Muscle of arm (tissue), 12 donors: ENCODE data around the gene KIAA0825. TPM values are rescaled to one million over a fixed set of nuclear protein-coding genes. Genes with fewer than 3 reads are reported as not detected.
"Not testable (repeated sequence)": the region's sequence is repeated elsewhere in the genome, so short reads cannot be mapped to it uniquely, and the experiment has no call there.

Source experiments
- DNase-seq: peaks from one replicate; pipeline ENCODE4 v3.0.0-alpha.2; 2013
- polyA plus RNA-seq, 12 donors: library from polyadenylated mRNA; unstranded; fragments of 120-200 nt; gene quantifications; one replicate each; pipeline ENCODE4 v1.2.1, GENCODE V29; 2013; ENCODE audit not compliant: insufficient read length in 12 of 12

Gene KIAA0825
- polyA plus RNA-seq, 12 donors: 2.2 to 3.6 (median 3.1) TPM; not detected in 2

DNA sequence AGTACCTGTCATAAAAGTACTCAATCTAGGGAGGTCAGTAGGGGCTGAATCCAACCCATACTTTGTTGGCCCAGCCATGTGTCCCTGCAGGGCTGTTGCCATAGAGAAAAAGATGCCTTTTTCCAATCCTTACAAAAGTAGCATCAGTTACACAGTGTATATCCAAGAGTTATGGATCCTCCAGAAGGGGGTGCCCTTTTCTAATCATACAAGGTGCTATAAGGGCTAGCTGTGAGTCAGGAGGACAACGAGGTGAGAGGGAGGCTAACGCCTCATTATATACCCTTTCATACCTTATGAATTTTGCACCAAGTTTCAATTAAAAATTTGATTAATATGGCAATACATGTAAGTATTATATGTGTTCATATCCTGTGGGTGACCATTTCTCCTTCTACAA, 4.8 kb downstream of the KIAA0825 start:
- DNase-seq: no peak

GRCh38 chr5:94595281-94595840, 23.0 kb downstream of the KIAA0825 start:
- no peak for DNase-seq

GRCh38 chr5:94577466-94578245, 40.7 kb downstream of the KIAA0825 start:
- no peak for DNase-seq

GRCh38 chr5:94575196-94575595, 43.2 kb downstream of the KIAA0825 start:
- DNase-seq: no peak

GRCh38 chr5:94573349-94573748, 45.1 kb downstream of the KIAA0825 start:
- not testable (repeated sequence) for DNase-seq

DNA sequence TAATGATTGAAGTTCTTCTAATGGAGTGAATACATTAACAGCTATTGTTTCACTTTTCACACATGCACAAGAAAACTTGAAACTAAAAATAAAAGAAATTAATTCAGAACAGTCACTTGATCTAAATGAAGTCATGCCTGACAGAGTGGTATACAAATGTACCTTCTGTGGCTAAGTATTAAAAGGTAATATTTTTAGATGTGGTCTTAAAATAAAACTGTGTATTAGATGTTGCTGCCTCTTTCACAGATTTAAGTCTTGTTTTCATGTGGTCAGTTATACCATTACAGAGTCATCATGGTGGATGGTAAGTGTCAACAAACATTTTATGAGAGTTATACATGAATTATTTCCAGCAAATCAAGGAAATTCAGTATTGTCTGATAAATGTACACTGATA, 47.0 kb downstream of the KIAA0825 start:
- DNase-seq: no peak

DNA sequence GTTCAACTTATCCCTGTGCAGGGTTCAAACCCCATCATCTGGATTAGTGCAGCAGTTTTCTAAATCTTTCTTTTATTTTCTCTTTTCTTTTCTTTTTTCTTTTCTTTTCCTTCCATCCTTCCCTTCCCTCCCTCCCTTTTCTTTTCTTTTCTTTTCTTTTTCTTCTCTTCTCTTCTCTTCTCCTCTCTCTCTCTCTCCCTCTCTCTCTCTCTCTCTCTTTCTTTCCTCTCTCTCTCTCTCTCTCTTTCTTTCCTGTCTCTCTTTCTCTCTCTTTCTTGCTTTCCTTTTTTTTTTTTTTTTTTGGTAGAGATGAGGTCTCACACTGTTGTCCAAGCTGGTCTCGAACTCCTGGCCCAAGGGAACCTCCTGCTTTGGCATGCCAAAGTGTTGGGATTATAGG, 53.6 kb downstream of the KIAA0825 start:
- no peak for DNase-seq

DNA sequence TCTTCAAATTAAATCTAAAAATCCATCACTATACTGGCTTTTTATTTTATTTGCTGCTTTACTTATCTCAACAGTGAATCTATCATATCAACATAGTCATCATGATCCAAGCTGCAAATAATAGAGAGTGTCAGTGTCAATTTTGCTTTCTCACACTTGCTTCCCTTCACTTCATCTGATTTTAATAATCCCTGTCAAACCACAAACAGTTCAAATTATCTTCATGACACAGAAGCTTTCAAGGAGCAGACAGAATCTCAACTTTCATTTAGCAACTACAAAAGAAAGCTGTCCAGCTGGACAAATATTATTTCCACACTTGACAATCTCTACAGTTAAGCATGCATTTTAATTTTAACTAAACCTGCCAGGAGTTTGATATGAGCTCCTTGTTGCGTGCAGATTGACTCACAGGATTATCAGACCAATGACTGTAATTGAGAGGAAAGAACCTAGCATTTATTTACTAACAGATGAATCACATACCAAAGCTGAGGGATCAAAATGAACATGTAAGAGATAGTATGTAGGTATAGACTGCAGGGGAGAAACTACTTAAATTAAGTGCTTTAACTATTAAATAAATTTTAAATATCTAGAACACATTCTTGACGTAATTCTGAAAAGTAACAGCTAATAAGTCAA, 56.0 kb downstream of the KIAA0825 start:
- no peak for DNase-seq

DNA sequence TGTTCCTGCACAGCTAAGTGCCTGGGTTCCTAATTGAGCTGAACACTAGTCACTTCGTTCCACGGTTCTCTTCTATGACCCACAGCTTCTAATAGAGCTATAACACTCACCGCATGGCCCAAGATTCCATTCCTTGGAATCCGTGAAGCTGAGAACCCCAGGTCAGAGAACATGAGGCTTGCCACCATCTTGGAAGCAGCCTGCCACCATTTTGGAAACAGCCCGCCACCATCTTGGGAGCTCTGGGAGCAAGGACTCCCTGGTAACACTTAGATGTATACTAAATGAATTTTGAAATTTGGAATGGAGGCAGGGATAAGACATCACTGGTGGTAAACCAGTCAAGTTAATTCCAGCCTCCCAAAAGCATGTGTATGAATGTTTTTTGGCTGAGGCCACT, 60.4 kb downstream of the KIAA0825 start:
- no peak for DNase-seq

DNA sequence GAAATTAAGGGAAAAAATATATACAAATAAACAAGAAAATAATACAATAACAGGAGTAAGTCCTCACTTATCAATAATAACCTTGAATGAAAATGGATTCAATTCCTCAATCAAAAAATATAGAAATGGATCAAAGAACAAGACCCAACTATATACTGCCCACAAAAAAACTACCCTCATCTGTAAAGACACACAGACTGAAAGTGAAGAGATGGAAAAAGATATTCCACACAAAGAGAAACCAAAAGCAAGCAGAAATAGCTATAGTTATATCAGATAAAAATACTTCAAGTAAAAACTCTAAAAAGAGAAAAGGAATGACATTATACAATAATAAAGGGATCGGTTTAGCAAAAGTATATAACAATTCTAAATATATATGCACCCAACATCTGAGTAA, 66.5 kb downstream of the KIAA0825 start:
- no peak for DNase-seq

GRCh38 chr5:94545870-94546625, 72.4 kb downstream of the KIAA0825 start:
- DNase-seq: no peak

DNA sequence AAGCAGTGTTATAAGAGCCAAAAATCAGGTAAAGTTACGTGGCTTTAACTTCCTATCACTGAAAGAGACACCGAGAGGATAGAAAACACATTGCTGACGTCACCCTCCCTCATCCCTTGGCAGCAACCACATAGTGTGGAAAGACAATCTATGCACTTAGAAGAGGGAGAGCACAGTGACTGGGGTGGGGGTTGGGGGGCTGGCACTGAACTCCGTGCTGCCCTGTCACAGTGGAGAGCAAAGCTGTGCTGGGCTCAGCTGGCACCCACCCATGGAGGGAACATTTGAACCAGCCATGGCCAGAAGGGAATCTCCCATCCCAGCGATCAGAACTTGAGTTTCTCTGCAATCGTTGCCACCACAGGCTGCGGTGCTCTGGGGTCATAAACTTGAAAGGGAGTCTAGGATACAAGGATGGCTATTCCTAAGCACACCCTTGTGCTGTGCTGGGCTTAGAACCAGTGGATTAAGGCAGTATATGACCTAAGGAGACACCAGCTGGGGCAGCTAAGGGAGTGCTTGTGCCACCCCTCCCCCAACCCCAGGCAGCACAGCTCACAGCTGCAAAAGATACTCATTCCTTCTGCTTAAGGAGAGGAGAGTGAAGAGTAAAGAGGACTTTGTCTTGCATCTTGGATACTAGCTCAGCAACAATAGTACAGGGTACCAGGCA, 73.4 kb downstream of the KIAA0825 start:
- DNase-seq: no peak

- DNase-seq: peak; percentile 11
These were observed 74.3 kb downstream of the KIAA0825 start for GRCh38 chr5:94544031-94544650.

DNA sequence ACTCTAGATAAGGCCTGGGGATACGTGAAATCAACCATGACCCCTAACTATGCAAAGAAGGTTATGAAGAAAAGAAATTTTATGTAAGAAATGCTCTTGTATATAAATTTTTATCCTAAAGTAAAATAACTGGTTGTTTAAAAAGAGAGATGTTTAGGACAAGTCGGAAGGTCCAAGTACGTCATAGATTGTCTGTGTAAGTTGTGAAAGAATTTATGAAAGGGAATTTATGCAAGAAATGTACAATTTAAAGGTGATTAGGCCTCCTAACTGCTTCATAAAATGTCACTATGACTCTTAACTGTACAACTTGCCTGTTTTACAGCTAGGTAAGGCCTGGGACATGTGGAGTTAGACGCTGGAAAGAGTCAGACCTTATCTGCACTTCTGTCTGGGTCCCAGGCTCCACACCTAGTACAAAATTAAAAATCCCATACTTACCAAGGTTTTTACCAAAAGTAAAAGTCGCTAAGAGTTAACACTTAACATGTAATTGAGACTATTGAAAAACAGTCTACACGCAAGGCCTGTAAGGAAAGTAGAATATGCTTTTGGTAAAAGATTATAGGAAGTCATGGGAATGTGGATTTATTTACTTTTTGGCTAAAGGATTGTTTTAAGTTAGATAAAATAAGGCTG, 77.4 kb downstream of the KIAA0825 start:
- DNase-seq: no peak

DNA sequence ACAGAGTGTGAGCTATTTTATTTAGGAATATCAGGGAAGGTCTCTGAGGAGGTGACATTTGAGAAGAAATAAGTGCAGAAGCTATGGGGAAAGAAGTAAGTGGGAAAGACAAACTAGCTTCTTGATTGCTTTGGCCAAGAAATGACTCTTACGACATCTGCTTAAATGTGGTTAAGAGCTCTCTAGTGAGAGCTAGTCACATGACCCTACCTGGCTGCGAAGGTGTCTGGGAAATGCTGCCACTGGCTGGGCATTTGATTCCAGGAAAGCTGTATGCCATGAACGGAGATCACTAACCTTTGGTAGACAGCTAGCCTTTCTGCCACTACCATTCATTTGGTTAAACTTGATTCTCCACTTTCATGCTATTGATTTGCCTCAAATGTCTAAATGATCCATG, 80.1 kb downstream of the KIAA0825 start:
- DNase-seq: no peak

DNA sequence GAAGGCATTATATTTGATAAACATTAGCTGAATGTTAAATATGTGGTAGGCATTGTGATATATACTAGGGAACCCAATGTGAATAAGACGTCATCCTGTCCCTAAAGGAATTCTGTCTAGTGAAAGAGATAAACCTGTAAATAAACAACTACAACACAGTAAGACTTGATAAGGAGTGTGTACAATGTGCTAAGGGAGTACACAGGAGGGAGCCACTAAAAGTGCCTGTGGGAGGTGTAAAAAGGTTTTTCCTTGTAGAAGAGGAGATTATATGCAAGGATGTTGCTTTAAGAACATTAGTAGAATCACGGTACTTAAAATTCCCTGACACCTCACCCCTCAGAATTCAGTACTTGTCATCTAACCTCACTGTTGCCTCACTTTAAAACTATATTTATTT, 91.7 kb downstream of the KIAA0825 start:
- DNase-seq: no peak

DNA sequence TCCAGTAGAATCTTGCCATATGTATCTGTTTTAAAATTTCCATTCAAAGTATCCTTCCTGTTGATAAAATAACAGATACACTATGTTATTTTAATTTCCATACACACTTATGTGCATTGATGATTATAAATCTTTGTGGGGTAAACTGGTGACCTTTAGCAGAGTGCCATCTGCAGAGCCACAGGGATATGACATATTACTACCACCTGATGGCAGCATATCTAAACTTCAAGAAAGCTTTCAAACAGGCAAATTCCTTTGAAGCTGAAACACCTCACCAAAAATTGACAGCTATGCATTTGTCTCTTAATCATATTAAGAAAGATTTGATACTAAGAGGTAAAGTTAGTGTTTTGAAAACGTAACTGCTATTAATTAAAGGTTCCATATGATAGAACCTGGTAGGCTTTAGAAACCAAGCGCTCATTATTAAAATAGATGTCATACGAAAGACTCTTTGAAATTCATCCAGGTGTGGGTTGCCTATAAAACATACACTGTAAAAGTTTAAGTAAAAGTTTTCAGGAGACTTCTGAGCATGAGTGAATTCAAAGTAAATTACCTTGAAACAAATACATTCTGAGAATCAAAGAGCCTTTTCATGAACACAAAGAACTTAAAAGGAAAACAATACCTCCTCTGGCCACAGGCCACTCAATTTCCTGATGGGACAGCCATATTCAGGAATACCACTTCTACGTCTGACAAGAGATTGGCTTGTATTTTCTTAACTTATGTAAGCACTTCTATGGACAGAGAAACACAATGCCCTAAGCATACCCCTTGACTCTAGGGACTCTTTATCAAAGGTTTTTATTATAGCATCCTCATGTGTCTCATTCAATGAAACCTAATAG, 93.3 kb downstream of the KIAA0825 start:
- DNase-seq: no peak

DNA sequence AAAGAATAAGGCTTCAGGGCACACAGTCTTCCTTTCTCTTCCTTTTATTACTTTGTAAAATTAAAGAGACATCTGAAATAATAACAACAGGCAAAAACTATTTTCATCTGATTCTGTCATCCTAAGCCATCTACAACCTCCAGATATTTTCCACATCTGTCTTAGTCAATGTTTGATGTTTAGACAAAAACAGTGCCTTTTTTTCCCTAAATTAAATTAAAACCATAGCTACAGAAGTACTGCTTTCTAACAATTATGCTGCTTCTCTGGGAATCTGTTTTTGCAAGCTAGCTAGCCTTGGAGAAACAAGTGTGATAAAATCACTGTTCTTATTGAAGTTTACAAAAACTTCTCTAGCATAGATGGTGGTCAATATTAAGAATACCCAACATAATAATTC, 95.4 kb downstream of the KIAA0825 start:
- DNase-seq: no peak

DNA sequence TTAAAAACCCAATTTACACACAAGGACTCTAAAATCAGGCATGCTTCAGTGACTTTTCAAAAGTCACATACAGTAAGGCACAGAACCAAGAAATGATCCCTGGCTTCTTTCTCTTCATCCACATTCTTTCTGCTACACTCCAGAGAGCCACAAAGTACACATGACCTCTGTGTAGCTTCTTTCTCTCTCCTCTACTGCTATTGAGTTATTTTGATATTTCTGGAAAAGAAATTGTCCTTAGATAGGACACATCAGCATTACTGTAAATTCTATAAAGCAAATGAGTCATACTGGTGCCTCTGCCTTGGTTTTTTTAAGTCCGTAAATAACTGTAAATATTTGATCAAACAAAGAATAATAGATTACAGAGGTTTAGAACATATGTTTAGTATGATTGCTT, 96.3 kb downstream of the KIAA0825 start:
- peak; percentile 10 for DNase-seq
